B cell (primary cell): Measurements from ENCODE around the gene CLCF1.

Experiments
- EZH2 ChIP-seq: IDR thresholded peaks from 2 replicates; pipeline ENCODE4 v1.6.1; 2012; ENCODE audit warnings: borderline replicate concordance, low read depth, mild to moderate bottlenecking, moderate library complexity, low read length; ENCODE audit not compliant: insufficient read depth, poor library complexity, severe bottlenecking
- TF ChIP-seq, protein P1 (sequence below): fragments of 200-600 bp; IDR thresholded peaks from one replicate; pipeline ENCODE4 v1.8.0; 2022; ENCODE audit warnings: antibody characterized with exemption, mild to moderate bottlenecking

DNA sequence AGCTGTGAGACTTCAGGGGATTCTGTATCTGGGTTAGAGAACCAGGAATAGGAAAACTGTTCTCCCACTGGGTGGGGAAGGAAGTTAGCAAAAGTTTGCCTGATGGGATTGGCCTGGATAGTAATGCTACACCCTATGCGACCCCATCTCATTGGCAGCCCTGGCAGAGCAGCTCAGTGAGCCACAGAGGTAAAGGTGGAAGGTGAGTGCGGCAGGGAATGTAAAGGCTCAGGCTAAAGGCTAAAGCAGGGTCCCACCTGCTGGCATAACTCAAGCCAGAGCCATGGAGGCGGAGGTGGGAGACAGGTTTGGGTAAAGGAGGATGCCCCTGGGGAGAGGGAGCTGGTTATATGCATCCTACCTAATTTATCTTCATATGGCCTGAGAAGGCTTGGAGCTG lies 51.3 kb downstream of the CLCF1 start:
- TF ChIP-seq, protein P1, sequence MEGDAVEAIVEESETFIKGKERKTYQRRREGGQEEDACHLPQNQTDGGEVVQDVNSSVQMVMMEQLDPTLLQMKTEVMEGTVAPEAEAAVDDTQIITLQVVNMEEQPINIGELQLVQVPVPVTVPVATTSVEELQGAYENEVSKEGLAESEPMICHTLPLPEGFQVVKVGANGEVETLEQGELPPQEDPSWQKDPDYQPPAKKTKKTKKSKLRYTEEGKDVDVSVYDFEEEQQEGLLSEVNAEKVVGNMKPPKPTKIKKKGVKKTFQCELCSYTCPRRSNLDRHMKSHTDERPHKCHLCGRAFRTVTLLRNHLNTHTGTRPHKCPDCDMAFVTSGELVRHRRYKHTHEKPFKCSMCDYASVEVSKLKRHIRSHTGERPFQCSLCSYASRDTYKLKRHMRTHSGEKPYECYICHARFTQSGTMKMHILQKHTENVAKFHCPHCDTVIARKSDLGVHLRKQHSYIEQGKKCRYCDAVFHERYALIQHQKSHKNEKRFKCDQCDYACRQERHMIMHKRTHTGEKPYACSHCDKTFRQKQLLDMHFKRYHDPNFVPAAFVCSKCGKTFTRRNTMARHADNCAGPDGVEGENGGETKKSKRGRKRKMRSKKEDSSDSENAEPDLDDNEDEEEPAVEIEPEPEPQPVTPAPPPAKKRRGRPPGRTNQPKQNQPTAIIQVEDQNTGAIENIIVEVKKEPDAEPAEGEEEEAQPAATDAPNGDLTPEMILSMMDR = no peak
- no peak for TF ChIP-seq EZH2
